Measurements from ENCODE around the gene DBT.
"Not testable (repeated sequence)": the region's sequence is repeated elsewhere in the genome, so short reads cannot be mapped to it uniquely, and the experiment has no call there.

The DBT gene

GRCh38 chr1:100200060-100200459 is 49.6 kb downstream of the DBT start:
- not testable (repeated sequence) for DNase-seq (ENCODE audit: low read depth in 2 of 3, low spot score in 2 of 3)

- DNase-seq (ENCODE audit: low read depth in 2 of 3, low spot score in 2 of 3), result no peak
Observed at GRCh38 chr1:100198596-100198995, 51.0 kb downstream of the DBT start.

- no peak for DNase-seq (ENCODE audit: low read depth in 2 of 3, low spot score in 2 of 3)
Observed at GRCh38 chr1:100188617-100189016, 61.0 kb downstream of the DBT start.

GRCh38 chr1:100187912-100188311 is 61.7 kb downstream of the DBT start:
- DNase-seq (ENCODE audit: low read depth in 2 of 3, low spot score in 2 of 3), result no peak

GRCh38 chr1:100184536-100184935 is 65.1 kb downstream of the DBT start:
- no peak for DNase-seq (ENCODE audit: low read depth in 2 of 3, low spot score in 2 of 3)

- no peak for DNase-seq (ENCODE audit: low read depth in 2 of 3, low spot score in 2 of 3)
Observed at GRCh38 chr1:100183370-100183769, 66.3 kb downstream of the DBT start.

- DNase-seq (ENCODE audit: low read depth in 2 of 3, low spot score in 2 of 3), result no peak
Observed at GRCh38 chr1:100178091-100178490, 71.5 kb downstream of the DBT start, which contains the start of gene LRRC39. Gene LRRC39 (minus strand): TSS chr1:100178256. CDS start chr1:100168516, 9,740 bp downstream.

- DNase-seq (ENCODE audit: low read depth in 2 of 3, low spot score in 2 of 3), result no peak
Observed at GRCh38 chr1:100177295-100178041, 72.2 kb downstream of the DBT start.

- no peak for DNase-seq (ENCODE audit: low read depth in 2 of 3, low spot score in 2 of 3)
Observed at GRCh38 chr1:100168051-100168450, 81.6 kb downstream of the DBT start.

- DNase-seq (ENCODE audit: low read depth in 2 of 3, low spot score in 2 of 3), result no peak
Observed at GRCh38 chr1:100164702-100165101, 84.9 kb downstream of the DBT start.

- no peak for DNase-seq (ENCODE audit: low read depth in 2 of 3, low spot score in 2 of 3)
Observed at GRCh38 chr1:100164216-100164615, 85.4 kb downstream of the DBT start.

- no peak for DNase-seq (ENCODE audit: low read depth in 2 of 3, low spot score in 2 of 3)
Observed at GRCh38 chr1:100162881-100163280, 86.8 kb downstream of the DBT start.

- no peak for DNase-seq (ENCODE audit: low read depth in 2 of 3, low spot score in 2 of 3)
Observed at GRCh38 chr1:100152271-100152670, 97.4 kb downstream of the DBT start.

GRCh38 chr1:100151679-100152078 is 98.0 kb downstream of the DBT start:
- no peak for DNase-seq (ENCODE audit: low read depth in 2 of 3, low spot score in 2 of 3)

- DNase-seq (ENCODE audit: low read depth in 2 of 3, low spot score in 2 of 3), result no peak
Observed at GRCh38 chr1:100147875-100148274, 101.8 kb downstream of the DBT start.

- DNase-seq (ENCODE audit: low read depth in 2 of 3, low spot score in 2 of 3), result no peak
Observed at GRCh38 chr1:100146958-100147357, 102.7 kb downstream of the DBT start.

- DNase-seq (ENCODE audit: low read depth in 2 of 3, low spot score in 2 of 3), result no peak
Observed at GRCh38 chr1:100145116-100145515, 104.5 kb downstream of the DBT start.

- no peak for DNase-seq (ENCODE audit: low read depth in 2 of 3, low spot score in 2 of 3)
Observed at GRCh38 chr1:100142343-100142742, 107.3 kb downstream of the DBT start.

- DNase-seq (ENCODE audit: low read depth in 2 of 3, low spot score in 2 of 3), result no peak
Observed at GRCh38 chr1:100141192-100141591, 108.4 kb downstream of the DBT start.

GRCh38 chr1:100137602-100138001 is 112.0 kb downstream of the DBT start:
- DNase-seq (ENCODE audit: low read depth in 2 of 3, low spot score in 2 of 3), result no peak

Data from activated CD8-positive, alpha-beta memory T cell treated with anti-CD3 and anti-CD28 coated beads for 48 hours (primary cell).